ENCODE results near the gene BCAR3.

Gene BCAR3

DNA sequence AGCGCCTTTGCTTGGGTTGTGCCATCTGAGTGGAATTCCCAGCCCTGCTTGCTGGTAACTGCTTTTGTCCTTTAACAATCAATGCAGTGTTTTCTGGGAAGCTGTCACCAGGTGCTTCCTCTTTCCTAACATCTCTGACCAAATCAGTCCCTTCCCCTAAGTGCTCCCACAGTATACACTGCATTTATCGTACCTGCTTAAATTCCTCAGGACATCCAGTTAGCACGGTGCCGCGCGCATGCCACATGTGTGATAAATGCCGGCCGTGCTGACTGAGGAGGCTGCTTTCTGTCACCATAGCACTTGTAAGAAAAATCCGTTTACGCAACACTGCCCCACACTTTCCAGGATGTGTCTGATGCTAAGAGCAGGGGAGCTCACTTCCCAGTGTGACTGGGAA is 115.4 kb downstream of the BCAR3 start:
- TF ChIP-seq YY1 (IDR thresholded peaks at IDR 0.05; ENCODE audit: low read depth) (no peak), TAF1 (IDR thresholded peaks at IDR 0.05; ENCODE audit: low read depth) (no peak), EGR1 (IDR thresholded peaks at IDR 0.05) (no peak), RAD21 (IDR thresholded peaks at IDR 0.05; ENCODE audit: low read depth) (no peak), ZBTB7A (IDR thresholded peaks at IDR 0.05; ENCODE audit: low read depth) (no peak), NFIC (IDR thresholded peaks at IDR 0.05) (no peak), CEBPB (IDR thresholded peaks at IDR 0.05) (no peak), FOXM1 (IDR thresholded peaks at IDR 0.05; ENCODE audit: borderline replicate concordance, low read depth) (no peak), REST (IDR thresholded peaks at IDR 0.05; ENCODE audit: low read depth) (no peak)
- TF ChIP-seq, protein P1, sequence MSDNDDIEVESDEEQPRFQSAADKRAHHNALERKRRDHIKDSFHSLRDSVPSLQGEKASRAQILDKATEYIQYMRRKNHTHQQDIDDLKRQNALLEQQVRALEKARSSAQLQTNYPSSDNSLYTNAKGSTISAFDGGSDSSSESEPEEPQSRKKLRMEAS (IDR thresholded peaks at IDR 0.05), result no peak
- TF ChIP-seq, protein P2, sequence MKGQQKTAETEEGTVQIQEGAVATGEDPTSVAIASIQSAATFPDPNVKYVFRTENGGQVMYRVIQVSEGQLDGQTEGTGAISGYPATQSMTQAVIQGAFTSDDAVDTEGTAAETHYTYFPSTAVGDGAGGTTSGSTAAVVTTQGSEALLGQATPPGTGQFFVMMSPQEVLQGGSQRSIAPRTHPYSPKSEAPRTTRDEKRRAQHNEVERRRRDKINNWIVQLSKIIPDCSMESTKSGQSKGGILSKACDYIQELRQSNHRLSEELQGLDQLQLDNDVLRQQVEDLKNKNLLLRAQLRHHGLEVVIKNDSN (IDR thresholded peaks at IDR 0.05), result no peak

GRCh38 chr1:93565496-93566206 is 116.0 kb downstream of the BCAR3 start:
- TF ChIP-seq TEAD4 (IDR thresholded peaks at IDR 0.05) (no peak), YY1 (IDR thresholded peaks at IDR 0.05; ENCODE audit: low read depth) (no peak), CEBPB (IDR thresholded peaks at IDR 0.05) (no peak), EP300 (IDR thresholded peaks at IDR 0.05; ENCODE audit: borderline replicate concordance) (no peak), NFIC (IDR thresholded peaks at IDR 0.05) (no peak), TAF1 (IDR thresholded peaks at IDR 0.05; ENCODE audit: low read depth) (no peak), TCF12 (IDR thresholded peaks at IDR 0.05; ENCODE audit: low read depth) (no peak), EGR1 (IDR thresholded peaks at IDR 0.05) (no peak), FOXM1 (IDR thresholded peaks at IDR 0.05; ENCODE audit: borderline replicate concordance, low read depth) (no peak), RAD21 (IDR thresholded peaks at IDR 0.05; ENCODE audit: low read depth) (no peak), ZBTB7A (IDR thresholded peaks at IDR 0.05; ENCODE audit: low read depth) (no peak), CREB1 (IDR thresholded peaks at IDR 0.05; ENCODE audit: low read depth) (no peak), REST (IDR thresholded peaks at IDR 0.05; ENCODE audit: low read depth) (no peak)
- TF ChIP-seq, protein P1 (IDR thresholded peaks at IDR 0.05), result no peak
- TF ChIP-seq, protein P2 (IDR thresholded peaks at IDR 0.05), result no peak

DNA sequence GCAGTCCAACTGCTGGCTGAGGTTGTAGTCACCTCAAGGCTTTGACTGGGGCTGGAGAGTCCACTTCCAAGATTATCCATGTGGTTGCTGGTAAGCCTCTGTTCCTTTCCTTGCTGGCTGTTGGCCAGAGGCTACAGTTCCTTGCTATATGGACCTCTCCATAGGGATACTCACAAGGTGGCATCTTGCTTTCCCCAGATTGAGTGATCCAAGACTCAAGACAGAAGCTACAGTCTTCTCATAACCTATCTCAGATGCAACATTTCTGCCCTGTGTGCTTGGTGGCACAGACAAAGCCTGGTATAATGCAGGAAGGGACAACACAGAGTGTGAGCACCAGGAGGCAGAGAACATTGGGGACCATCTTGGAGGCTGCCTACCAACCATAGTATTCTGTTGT is 121.9 kb downstream of the BCAR3 start:
- TF ChIP-seq EGR1 (IDR thresholded peaks at IDR 0.05) (no peak), TAF1 (IDR thresholded peaks at IDR 0.05; ENCODE audit: low read depth) (no peak), REST (IDR thresholded peaks at IDR 0.05; ENCODE audit: low read depth) (no peak), CREB1 (IDR thresholded peaks at IDR 0.05; ENCODE audit: low read depth) (no peak), TCF12 (IDR thresholded peaks at IDR 0.05; ENCODE audit: low read depth) (no peak), CEBPB (IDR thresholded peaks at IDR 0.05) (no peak), YY1 (IDR thresholded peaks at IDR 0.05; ENCODE audit: low read depth) (no peak), RAD21 (IDR thresholded peaks at IDR 0.05; ENCODE audit: low read depth) (no peak)
- TF ChIP-seq, protein P2 (IDR thresholded peaks at IDR 0.05), result no peak

DNA sequence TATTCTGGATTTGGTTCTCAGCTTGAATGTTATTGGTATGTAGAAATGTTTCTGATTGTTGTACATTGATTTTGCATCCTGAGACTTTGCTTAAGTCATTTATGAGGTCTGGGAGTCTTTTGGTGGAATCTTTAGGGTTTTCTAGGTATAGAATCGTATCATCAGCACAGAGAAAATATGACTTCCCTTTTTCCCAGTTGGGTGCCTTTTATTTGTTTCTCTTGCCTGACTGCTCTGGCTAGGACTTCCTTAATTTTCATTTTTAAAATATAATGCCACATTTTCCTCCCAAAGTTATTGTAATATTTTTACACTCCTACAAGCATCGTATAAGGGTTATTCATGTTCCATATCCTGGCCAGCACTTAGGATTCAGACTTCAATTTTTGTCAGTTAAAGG is 122.6 kb downstream of the BCAR3 start:
- TF ChIP-seq EGR1 (IDR thresholded peaks at IDR 0.05), result no peak
